T-helper 1 cell treated with Interleukin-12 subunit alpha and Interleukin-12 subunit beta and Interleukin-4 antibody, amounts not matched to agents 30 ng/mL and 1 ng/mL, for 36 hours (primary cell): ENCODE data around the gene GPER1. TPM values are rescaled to one million over a fixed set of nuclear protein-coding genes. Genes with fewer than 3 reads are reported as not detected.

Experiments used
- intact Hi-C: fragments of 100-400 bp; cut with micrococcal nuclease; formaldehyde crosslinking; loops from one replicate; pipeline ENCODE4 v1.15.1; 2024
- total RNA-seq: library from RNA; stranded (reverse); gene quantifications from 2 replicates; pipeline ENCODE4 v1.2.3, GENCODE V29; 2022

GPER1 gene
- total RNA-seq, 1 donor from 2014 or later, result not detected

- intact Hi-C loops, result no loop called here
These were observed 34.9 kb upstream of the GPER1 start for GRCh38 chr7:1053002-1053411.

GRCh38 chr7:1053816-1054370 lies 34.0 kb upstream of the GPER1 start:
- intact Hi-C loops, result no loop called here

- intact Hi-C loops, result no loop called here
These were observed 33.5 kb upstream of the GPER1 start for GRCh38 chr7:1054438-1054837.

- intact Hi-C loops, result loop anchor here (1.0 kb wide), 2 partner anchors 9 to 10 kb away; no protein-coding TSS in a partner anchor
These were observed 33.0 kb upstream of the GPER1 start for GRCh38 chr7:1054861-1055450.

- intact Hi-C loops, result loop anchor here (1.0 kb wide), 2 partner anchors 9 to 10 kb away; no protein-coding TSS in a partner anchor
These were observed 32.4 kb upstream of the GPER1 start for GRCh38 chr7:1055491-1055955.

GRCh38 chr7:1055956-1056784 lies 31.7 kb upstream of the GPER1 start:
- intact Hi-C loops, result loop anchor here (1.0 kb wide), 2 partner anchors 9 to 10 kb away; no protein-coding TSS in a partner anchor

GRCh38 chr7:1056785-1057410 lies 31.0 kb upstream of the GPER1 start:
- intact Hi-C loops, result no loop called here

GRCh38 chr7:1057416-1058291 lies 30.3 kb upstream of the GPER1 start:
- intact Hi-C loops, result no loop called here

GRCh38 chr7:1058311-1058710 lies 29.6 kb upstream of the GPER1 start:
- intact Hi-C loops, result no loop called here

GRCh38 chr7:1058821-1059199 lies 29.1 kb upstream of the GPER1 start:
- intact Hi-C loops, result no loop called here

- intact Hi-C loops, result no loop called here
These were observed 28.5 kb upstream of the GPER1 start for GRCh38 chr7:1059200-1060091.

- intact Hi-C loops, result no loop called here
These were observed 27.4 kb upstream of the GPER1 start for GRCh38 chr7:1060315-1061072.

- intact Hi-C loops, result no loop called here
These were observed 26.7 kb upstream of the GPER1 start for GRCh38 chr7:1061180-1061579.

- intact Hi-C loops, result no loop called here
These were observed 25.3 kb upstream of the GPER1 start for GRCh38 chr7:1062296-1063294.

GRCh38 chr7:1063361-1063760 lies 24.6 kb upstream of the GPER1 start:
- intact Hi-C loops, result no loop called here

GRCh38 chr7:1064581-1064980 lies 23.3 kb upstream of the GPER1 start:
- intact Hi-C loops, result loop anchor here (2.0 kb wide), 1 partner anchor 156 kb away; no protein-coding TSS in a partner anchor

GRCh38 chr7:1065263-1065584 lies 22.7 kb upstream of the GPER1 start:
- intact Hi-C loops, result loop anchor here (1.0 to 2.0 kb wide), 6 partner anchors 10 to 156 kb away; partner anchors contain the start of gene COX19
